GM21737 (cell line): ENCODE data around the gene LY9.
"Not testable (repeated sequence)": the region's sequence is repeated elsewhere in the genome, so short reads cannot be mapped to it uniquely, and the experiment has no call there.

ENCODE experiments used
- ATAC-seq: cut with Tn5 transposase; IDR thresholded peaks from one replicate; pipeline ENCODE4 v1.9.1; 2021; ENCODE audit warnings: mild to moderate bottlenecking, moderate library complexity; ENCODE audit not compliant: unreplicated experiment

Gene LY9

DNA sequence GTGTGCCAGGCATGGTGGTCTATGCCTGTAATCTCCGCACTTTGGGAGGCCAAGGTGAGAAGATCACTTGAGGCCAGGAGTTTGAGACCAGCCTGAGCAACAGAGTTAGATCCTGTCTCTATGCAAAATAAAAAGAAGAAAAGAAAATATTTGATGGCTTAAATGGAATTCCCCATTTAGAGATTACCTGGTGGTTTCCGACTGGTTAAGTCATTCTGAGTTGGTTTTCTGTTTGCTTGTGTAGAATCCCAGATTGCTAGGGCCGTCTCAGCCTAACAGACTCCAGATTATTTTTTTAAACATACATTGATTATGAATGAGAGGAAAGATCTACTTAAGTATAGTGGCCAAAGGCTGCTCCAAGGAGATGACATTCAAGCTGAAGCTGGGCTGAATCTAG is 22.9 kb upstream of the LY9 start:
- no peak for ATAC-seq

GRCh38 chr1:160774886-160775719 is 20.9 kb upstream of the LY9 start:
- ATAC-seq: no peak

DNA sequence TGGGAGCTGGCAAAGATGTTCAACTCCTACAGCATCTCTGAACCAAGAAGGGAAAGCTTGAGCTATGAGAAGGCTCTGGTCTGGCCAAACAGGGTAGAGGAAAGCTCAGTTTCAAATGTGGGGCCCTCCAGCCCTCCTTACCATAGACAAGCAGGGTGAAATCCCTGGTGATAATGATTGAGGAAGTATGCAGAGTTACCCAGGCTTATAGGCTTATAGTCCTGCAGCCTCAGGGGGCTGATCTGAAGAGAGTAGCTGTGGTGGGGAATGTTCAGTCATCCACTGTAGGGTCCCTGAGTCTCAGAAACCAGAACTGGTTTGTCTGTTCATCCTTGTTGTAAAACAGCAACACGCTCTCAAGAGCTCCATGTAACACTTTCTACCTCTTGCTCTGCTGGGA is 19.8 kb upstream of the LY9 start:
- no peak for ATAC-seq

DNA sequence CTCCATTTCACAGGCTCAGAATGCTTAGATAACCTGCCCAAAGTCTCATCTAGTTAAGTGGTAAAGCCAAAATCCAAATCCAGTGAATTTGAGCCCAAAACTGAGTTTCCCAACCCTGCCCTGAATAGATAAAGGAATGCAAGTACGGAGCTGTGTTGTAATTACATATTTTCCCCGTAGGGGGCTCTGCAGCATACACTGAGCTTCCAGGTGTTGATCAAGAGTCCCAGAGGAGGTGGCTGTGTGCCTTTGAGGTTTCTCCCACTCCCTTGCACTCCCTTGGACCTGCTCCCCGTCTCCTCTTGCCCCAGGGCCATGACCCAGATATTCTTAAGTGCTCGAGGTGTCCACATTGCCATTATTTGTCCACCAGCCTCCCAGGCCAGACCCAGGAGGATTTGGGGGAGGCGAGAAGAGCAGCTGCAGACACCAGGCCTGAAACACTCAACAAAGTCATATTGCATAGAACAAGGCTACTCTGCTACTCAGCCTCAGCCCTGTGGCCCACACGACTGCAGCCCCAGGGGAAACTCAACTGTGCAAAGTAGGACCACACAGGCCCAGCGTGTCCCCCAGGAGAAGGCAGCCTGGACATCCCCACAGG is 18.4 kb upstream of the LY9 start:
- no peak for ATAC-seq

GRCh38 chr1:160778976-160779375 is 17.0 kb upstream of the LY9 start:
- no peak for ATAC-seq

DNA sequence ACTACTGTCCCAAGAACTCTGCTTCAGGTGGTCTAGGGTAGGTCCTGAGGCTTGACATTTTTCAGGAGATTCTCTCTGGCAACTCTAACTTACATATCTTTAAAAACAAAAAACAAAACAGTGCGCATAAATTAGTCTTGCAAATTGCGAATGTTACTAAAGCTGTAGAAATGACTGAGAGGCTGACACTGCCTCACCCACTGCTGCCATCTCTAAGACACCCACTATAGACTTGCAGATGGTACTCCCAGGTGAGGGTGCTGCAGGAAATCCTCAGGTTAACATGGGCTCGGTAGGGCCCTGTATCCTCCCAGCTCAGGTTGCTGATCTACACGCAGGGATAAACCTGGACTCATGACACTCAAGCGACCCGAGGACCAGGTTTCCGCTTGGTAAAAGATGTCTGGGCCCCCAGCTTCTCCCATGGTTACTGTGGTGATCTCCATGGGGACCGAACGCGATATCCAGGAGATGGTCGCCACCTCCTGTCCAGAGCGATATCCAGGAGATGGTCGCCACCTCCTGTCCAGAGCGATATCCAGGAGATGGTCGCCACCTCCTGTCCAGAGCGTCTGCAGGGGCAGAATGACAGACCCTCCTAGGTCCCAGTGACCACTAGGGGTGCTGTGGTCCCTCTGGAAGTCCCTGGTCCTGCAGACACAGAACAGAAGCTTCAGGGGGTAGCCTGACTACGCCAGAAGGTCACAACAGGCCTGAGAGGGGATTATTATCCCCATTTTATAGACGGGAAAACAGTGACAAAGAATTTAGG is 16.2 kb upstream of the LY9 start:
- no peak for ATAC-seq

DNA sequence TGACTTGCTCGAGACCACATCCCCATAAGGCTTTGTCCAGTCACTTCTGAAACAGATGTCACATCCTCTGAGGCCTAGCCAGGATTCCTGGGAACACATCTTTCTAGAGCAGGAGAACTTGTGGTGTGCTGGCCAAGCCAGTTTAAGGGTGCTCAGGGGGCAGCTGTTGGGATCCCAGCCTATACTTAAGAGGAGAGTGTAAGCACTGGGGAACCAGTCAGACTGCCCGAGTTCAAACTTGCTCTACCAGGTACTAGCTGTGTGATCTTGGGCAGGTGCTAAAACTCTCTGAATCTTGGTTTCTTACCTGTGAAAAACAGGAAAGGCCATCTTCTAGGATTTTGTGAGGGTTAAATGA is 15.6 kb upstream of the LY9 start:
- no peak for ATAC-seq

DNA sequence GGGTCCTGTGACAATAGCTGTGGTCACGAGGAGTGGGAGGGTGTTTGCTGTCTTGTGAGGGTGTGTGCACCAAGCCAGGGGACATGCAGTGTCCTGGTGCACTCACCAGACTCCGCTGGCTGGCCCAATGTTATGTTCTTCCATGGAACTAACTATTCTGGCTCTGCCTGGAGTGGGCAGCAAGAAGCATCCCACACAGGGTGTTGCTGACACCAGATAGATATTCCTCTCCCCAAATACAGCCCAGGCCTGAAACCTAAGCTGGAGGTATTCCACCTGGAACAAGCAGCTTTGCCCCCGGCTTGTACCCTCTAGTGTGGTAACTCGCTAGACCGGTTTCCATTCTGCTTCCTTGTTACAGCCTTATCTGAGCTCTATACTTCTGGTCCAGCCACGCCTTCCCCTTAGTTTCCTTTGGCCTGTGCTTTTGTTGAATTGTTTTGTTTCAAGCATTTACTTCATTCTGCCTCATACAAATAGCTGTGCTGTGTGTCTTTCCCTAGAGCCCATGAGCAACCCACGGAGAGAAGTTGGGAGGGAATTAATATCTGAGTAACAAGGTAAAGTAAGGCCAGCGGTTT is 14.7 kb upstream of the LY9 start:
- no peak for ATAC-seq

GRCh38 chr1:160781914-160782689 is 13.9 kb upstream of the LY9 start:
- peak; percentile 81 for ATAC-seq

DNA sequence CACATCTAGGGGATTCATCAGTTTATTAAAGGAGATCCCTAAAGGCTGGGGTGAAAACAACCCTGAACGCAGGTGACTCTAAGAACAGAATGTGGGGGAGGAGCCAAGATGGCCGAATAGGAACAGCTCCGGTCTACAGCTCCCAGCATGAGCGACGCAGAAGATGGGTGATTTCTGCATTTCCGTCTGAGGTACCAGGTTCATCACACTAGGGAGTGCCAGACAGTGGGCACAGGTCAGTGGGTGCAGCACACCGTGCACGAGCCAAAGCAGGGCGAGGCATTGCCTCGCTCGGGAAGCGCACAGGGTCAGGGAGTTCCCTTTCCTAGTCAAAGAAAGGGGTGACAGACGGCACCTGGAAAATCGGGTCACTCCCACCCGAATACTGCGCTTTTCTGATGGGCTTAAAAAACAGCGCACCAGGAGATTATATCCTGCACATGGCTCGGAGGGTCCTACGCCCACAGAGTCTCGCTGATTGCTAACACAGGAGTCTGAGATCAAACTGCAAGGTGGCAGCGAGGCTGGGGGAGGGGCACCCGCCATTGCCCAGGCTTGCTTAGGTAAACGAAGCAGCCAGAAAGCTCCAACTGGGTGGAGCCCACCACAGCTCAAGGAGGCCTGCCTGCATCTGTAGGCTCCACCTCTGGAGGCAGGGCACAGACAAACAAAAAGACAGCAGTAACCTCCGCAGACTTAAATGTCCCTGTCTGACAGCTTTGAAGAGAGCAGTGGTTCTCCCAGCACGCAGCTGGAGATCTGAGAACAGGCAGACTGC is 12.8 kb upstream of the LY9 start:
- not testable (repeated sequence) for ATAC-seq

DNA sequence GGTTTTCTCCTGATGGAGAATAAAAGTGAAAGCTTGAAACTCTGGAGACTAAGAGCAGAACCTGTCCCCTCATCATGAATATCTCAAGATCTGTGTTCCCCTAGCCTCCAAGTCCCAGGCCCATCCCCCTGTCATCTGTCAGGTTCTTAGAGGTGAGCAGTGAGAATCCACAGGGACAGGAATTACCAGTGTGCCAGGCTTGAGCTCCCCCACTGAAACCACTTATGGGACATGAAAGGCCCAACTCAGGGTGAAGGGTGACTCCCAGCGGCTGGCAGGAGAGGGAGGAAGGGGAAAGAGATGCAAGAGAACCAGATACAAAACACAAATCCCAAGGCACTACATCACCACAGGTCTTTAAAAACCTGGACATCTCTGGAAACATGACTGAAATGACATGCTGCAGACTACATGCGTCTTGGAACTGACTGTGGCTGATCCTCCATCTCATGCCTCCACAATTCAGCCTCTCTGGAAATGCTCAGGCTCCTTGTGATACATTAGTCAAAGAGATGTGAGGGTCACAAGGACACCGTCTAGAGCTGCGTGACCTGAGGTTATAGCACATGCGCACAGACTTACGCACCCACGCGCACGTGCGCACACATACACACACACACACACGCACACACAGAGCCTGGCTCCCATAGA is 6.8 kb upstream of the LY9 start:
- no peak for ATAC-seq

DNA sequence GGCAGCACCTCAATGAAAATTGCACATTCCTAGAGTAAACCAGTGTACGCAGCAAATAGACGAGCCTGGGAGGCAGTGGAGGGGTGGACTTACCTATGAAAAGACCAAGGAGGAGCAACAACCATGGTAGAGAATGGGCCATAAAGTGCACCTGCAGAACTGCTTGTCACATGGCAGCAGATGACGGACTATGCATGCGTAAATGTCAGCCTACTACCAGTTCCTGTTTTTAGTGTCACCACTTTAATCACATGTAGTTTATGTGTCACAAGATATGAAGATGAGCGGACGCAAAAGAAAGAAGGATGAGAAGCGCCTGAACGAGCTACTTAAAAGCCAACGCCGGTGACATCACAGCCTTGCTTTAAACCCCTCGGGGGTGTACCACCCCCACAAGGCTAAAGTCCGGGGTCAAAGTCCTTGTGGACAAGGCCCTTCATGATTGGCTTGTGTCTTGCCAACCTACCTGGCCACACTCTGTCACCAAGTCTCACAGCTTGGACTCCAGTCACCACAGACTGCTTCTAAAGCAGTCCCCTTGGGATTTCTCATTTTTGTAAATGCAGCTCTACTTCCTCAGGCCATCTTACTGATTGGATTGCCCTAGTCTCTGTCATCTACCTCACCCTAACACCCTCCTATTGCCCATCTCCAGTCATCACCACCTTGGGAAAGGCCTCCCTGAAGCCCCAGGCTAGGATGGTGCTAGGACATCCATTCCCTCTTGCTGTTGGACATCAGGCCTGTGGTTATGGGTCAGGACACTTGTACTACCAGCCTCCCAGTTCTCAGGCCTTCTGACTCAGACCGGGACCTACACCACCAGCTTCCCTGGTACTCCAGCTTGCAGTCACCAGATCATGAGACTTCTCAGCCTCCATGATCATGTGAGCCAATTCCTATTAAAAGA is 6.0 kb upstream of the LY9 start:
- ATAC-seq: peak; percentile 77

GRCh38 chr1:160794376-160794775 is 1.6 kb upstream of the LY9 start:
- no peak for ATAC-seq

- peak; percentile 39 for ATAC-seq
Observed at GRCh38 chr1:160797271-160797709, 1.3 kb downstream of the LY9 start.

DNA sequence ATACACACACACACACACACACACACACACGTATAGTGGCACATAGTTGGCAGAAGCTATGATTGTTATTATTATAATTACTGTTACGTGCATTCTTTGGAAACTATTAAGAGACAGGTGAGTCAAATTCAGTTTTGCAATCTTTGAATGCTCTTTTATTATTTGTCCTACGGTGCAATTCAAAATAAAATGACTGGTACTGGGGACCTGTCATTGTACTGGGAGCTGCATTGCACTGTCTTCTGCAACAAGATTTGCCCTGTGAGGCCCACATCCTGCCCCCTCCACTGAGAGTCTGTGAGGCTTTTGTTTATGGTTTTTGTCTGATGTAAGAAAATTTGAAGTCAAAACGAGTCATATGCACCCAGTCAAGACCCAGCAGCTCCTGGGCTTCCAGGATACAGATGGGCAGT is 1.9 kb downstream of the LY9 start:
- ATAC-seq: no peak

GRCh38 chr1:160798439-160798838 is 2.5 kb downstream of the LY9 start:
- no peak for ATAC-seq

DNA sequence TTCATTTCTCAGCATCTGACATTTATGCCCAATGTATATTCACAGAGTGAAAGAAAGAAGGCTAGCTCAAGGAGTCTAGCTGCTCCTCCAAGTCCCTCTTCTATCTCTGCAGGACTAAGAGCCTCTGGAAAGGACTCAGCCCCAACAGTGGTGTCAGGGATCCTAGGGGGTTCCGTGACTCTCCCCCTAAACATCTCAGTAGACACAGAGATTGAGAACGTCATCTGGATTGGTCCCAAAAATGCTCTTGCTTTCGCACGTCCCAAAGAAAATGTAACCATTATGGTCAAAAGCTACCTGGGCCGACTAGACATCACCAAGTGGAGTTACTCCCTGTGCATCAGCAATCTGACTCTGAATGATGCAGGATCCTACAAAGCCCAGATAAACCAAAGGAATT is 3.7 kb downstream of the LY9 start:
- ATAC-seq: no peak

DNA sequence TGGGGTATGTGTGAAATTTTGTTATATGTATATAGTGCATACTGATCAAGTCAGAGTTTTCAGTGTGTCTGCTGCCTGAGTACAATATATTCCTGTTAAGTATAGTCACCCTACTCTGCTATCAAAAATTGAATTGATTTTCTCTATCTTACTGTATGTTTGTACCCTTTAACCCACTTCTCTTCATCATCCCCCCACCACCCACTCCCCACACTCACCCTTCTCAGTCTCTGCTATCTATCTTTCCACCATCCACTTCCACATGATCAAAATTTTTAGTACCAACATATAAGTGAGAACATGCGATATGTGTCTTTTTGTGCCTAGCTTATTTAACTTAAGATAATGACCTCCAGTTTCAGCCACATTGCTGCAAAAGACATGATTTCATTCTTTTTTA is 4.2 kb downstream of the LY9 start:
- no peak for ATAC-seq
